ENCODE results near the gene ZNF684. TPM values are rescaled to one million over a fixed set of nuclear protein-coding genes. Genes with fewer than 3 reads are reported as not detected.

ZNF684 gene
- 2.0 to 3.4 TPM (median 2.7 TPM) in 5 replicates for total RNA-seq (2022; extraction: Qiagen RNA extraction)

DNA sequence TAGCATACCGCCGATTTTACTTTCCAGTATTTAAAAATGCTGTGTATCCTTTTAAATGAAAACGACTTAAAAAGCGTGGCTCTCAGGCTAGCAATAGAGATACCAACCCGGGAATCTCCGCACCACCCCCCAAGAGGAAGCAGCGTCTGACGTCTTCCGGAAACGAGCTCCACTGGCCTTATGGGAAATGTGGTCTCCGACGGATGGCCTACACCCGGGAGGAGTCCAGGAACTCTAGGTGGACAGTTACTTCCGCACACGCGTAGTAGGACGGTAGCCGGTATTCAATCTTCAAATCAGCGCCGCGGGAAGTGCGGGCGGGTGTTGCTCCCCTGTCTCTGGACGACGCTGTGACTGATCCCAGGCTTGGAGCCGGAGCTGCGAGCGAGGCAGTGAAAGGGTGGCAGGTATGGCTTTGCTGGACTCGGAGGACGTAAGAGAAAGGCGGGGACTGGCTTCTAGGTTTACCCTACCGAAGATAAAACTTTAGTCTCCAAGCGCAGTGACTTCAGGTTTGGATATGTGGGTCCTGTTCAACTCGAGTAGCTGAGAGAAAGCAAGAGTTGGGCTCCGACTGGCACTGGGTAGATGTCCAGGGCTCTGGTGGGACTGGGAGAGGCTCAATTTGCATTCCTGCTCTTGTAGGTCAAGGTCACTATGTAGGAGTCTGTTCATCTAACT, at the start of gene ZNF684:
TSS of gene ZNF684 (plus strand) at position 257 of the 681 bp plus-strand sequence. CDS start 1,530 bp downstream, outside the sequence.

DNA sequence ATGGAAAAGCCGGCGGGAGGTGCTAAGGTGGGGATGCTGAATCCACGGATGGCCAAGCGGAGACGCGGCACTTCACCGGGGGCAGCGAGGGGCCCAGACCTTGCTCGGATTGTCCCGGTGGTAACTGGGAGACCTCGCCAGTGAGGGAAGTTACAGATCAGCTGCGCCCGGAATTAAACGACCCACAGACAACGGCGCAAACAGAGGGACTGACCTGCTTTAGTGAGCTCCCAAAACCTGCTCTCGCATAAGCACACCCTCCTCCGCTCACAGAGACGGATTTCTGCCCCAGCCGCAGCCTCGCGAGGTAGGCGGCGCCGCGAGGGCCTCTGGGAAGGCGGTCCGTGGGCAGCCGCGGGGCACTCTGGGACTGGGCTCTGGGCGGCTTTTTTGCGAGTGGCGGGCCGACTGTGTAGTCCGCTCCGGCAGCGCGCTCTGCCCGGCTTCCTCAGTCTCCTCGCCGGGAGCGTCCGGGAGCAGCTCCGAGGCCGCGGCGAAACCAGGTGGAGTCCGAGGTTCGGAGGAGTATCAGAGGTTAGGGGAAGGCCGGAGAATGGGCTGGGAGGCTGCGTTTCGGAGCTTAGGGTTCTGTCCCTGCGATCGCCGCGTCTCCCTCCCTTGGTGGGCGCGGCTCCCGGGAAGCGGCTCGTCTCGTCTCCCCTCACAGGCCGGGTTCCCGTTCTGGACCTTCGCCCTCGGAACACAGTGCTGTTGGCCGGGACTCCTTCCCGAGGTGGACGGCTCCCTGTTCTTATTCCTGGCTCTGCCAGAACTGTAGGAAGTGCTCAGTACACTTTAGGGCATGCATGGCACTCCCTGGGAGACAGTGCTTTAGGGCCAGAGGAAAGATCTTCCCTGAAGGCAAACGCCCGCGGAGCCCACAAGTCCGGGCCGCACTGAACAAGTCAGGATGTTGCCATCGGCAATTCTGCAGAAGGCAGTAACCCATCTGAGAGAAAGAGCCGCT, 22.8 kb upstream of the ZNF684 start, which contains the start of gene EXO5:
TSS of gene EXO5 (plus strand) at position 393 of the 967 bp plus-strand sequence. CDS start 5,778 bp downstream, outside the sequence.

Other genes starting within 250 kb of the ZNF684 start
- gene COL9A2, start 214.4 kb upstream of the ZNF684 start, total RNA-seq (2022; extraction: Qiagen RNA extraction): 0.11 to 0.56 TPM (median 0.29 TPM) in 5 replicates
- gene SMAP2, start 157.9 kb upstream of the ZNF684 start, total RNA-seq (2022; extraction: Qiagen RNA extraction): 8.5 to 11.0 TPM (median 9.3 TPM) in 5 replicates
- 1.3 to 2.2 TPM (median 1.7 TPM) in 5 replicates for gene ZFP69B, start 81.2 kb upstream of the ZNF684 start, total RNA-seq (2022; extraction: Qiagen RNA extraction)
- not detected in 5 replicates for gene ZFP69, start 54.3 kb upstream of the ZNF684 start, total RNA-seq (2022; extraction: Qiagen RNA extraction)
- gene EXO5, start 22.9 kb upstream of the ZNF684 start, total RNA-seq (2022; extraction: Qiagen RNA extraction): 3.7 to 4.8 TPM (median 4.0 TPM) in 5 replicates
- 0.97 to 1.3 TPM (median 1.1 TPM) in 5 replicates for gene RIMS3, start 134.0 kb downstream of the ZNF684 start, total RNA-seq (2022; extraction: Qiagen RNA extraction)
- 32.4 to 38.4 TPM (median 36.5 TPM) in 5 replicates for gene NFYC, start 160.1 kb downstream of the ZNF684 start, total RNA-seq (2022; extraction: Qiagen RNA extraction)